H1 (cell line): Measurements from ENCODE around the gene SNTG2. TPM values are rescaled to one million over a fixed set of nuclear protein-coding genes. Genes with fewer than 3 reads are reported as not detected.

Experiments used
- CTCF ChIP-seq, 3 experiments: IDR thresholded peaks; 1 replicate in 2 of 3; 2 replicates in 1 of 3; pipeline versions ENCODE4 v1.5.1 to v1.6.1; 2011; ENCODE audit warnings: low read length in 3 of 3, mild to moderate bottlenecking in 3 of 3, inconsistent platforms in 2 of 3, low read depth in 1 of 3, moderate library complexity in 1 of 3; ENCODE audit not compliant: insufficient read depth in 1 of 3; ENCODE audit errors: control extremely low read depth in 1 of 3
- JUN ChIP-seq: IDR thresholded peaks from 2 replicates; pipeline ENCODE4 v1.6.1; 2011; ENCODE audit warnings: low read depth, mild to moderate bottlenecking, improper control_type of control experiment, low read length
- NRF1 ChIP-seq: IDR thresholded peaks from 2 replicates; pipeline ENCODE4 v1.6.1; 2011; ENCODE audit warnings: mild to moderate bottlenecking, low read depth, low read length, improper control_type of control experiment
- SP4 ChIP-seq: IDR thresholded peaks from 2 replicates; pipeline ENCODE4 v1.6.1; 2012; ENCODE audit warnings: low read length, inconsistent platforms
- polyA plus RNA-seq, 7 experiments: library from polyadenylated mRNA; depleted of rRNA in 3 of 7; stranded (reverse) in 5 of 7; unstranded in 2 of 7; fragments of >200 nt in 5 of 7; fragments of 200-250 nt in 2 of 7; gene quantifications; 1 replicate in 5 of 7; 2 replicates in 1 of 7; 4 replicates in 1 of 7; pipeline versions ENCODE4 v1.2.1 to v1.2.3, GENCODE V29; 2011 to 2013; ENCODE audit warnings: missing spikeins in 2 of 7, mixed read lengths in 2 of 7
- total RNA-seq: library from RNA; stranded (reverse); fragmentation: NEBNext Ultra II Directional; extraction: Animal tissue kit (Norgen Biotek cat#: 25700); gene quantifications from 2 replicates; pipeline ENCODE4 v1.2.1, GENCODE V29; 2021

SNTG2 gene
- total and polyA plus RNA-seq, 2 of the 8 experiments (the other 6 are each of a cell fraction or from before 2014, with no cell fraction given), result 6.6 to 18.1 TPM

DNA sequence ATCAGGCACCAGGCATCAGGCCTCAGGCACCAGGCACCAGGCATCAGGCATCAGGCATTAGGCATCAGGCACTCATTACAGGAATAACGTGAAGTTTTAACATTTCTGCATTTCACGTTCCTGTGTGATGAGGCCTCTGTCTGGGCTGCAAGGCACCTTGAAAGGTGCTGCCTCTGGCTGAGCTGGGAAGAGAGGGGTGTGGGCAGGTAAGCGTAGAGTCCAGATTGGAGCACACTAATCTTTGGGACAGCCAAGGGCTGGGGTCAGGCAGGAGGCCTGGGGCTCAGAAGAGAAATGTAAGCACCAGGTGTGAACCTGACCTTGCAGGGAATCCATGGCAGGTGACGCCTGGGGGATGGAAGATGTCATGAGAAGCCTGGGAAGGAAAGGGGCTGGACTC lies 25.3 kb upstream of the SNTG2 start (continued):
- TF ChIP-seq CTCF (IDR thresholded peaks at IDR 0.05; ENCODE audit: control extremely low read depth in 1 of 3, insufficient read depth in 1 of 3, low read depth in 1 of 3, low read length in 3 of 3) (no peak), SP4 (no peak), JUN (no peak), NRF1 (no peak)
